H1 (cell line): ENCODE data around the gene CFAP58. TPM values are rescaled to one million over a fixed set of nuclear protein-coding genes. Genes with fewer than 3 reads are reported as not detected.

Experiments used
- CTCF ChIA-PET: fragments of 300-600 bp; sonication (Branson Sonifier 250); formaldehyde crosslinking; loops from one replicate; lab custom pipeline; 2021; ENCODE audit not compliant: partially characterized antibody; lab: Charles Lee
- POLR2A ChIA-PET: fragments of 300-600 bp; sonication (Branson Sonifier 250); formaldehyde crosslinking; loops from one replicate; lab custom pipeline; 2021; ENCODE audit warnings: inconsistent platforms; ENCODE audit not compliant: partially characterized antibody; lab: Charles Lee
- DNase-seq, 2 experiments: peaks; one replicate each; pipeline versions ENCODE4 v3.0.0 to v3.0.0-alpha.2; 2010 to 2022; ENCODE audit warnings: low spot score in 2 of 2, low read depth in 1 of 2, mixed read lengths in 1 of 2
- FAIRE-seq: peaks from 2 replicates; lab custom pipeline; 2011; peaks lifted over from hg19 to GRCh38; lab: Jason Lieb, UNC
- H2AFZ ChIP-seq: 2 replicates; pipeline ENCODE4 v1.8.1; 2012; ENCODE audit warnings: low read length, inconsistent platforms
- H2AK5ac ChIP-seq: 2 replicates; pipeline ENCODE4 v1.6.1; 2013; ENCODE audit warnings: low read depth, low read length
- H2BK120ac ChIP-seq: replicated peaks from 2 replicates; pipeline ENCODE3; 2013; ENCODE audit warnings: low read depth, low read length, inconsistent platforms
- H2BK12ac ChIP-seq: 2 replicates; pipeline ENCODE4 v1.6.1; 2013; ENCODE audit warnings: low read depth, low read length
- H2BK15ac ChIP-seq: 2 replicates; pipeline ENCODE4 v1.6.1; 2013; ENCODE audit warnings: low read length
- H2BK20ac ChIP-seq: 2 replicates; pipeline ENCODE4 v1.6.1; 2013; ENCODE audit warnings: low read length
- H2BK5ac ChIP-seq: 2 replicates; pipeline ENCODE4 v1.6.1; 2013; ENCODE audit warnings: low read depth, low read length
- H3K14ac ChIP-seq: 2 replicates; pipeline ENCODE4 v1.6.1; 2013; ENCODE audit warnings: inconsistent platforms; ENCODE audit not compliant: insufficient read length
- H3K18ac ChIP-seq: 2 replicates; pipeline ENCODE4 v1.6.1; 2013; ENCODE audit warnings: low read length; ENCODE audit errors: extremely low read depth
- H3K23ac ChIP-seq: 2 replicates; pipeline ENCODE4 v1.6.1; 2013; ENCODE audit warnings: inconsistent platforms; ENCODE audit not compliant: insufficient read length
- H3K23me2 ChIP-seq: 2 replicates; pipeline ENCODE4 v1.6.1; 2013; ENCODE audit warnings: low read depth, low read length
- H3K27ac ChIP-seq: 2 replicates; pipeline ENCODE4 v1.6.1; 2011; ENCODE audit warnings: low read depth, low read length, inconsistent platforms
- H3K27me3 ChIP-seq, 4 experiments: replicated peaks in 1 of 4; 1 replicate in 1 of 4; 2 replicates in 3 of 4; pipeline versions ENCODE4 v1.6.1 to v1.8.1; 2011 to 2013; ENCODE audit warnings: low read length in 3 of 4, mild to moderate bottlenecking in 3 of 4, inconsistent platforms in 2 of 4, mixed read lengths in 2 of 4, moderate library complexity in 1 of 4; ENCODE audit not compliant: control insufficient read depth in 3 of 4, insufficient read depth in 3 of 4; ENCODE audit errors: extremely low read depth in 1 of 4
- H3K36me3 ChIP-seq, 4 experiments: 2 replicates each; pipeline versions ENCODE4 v1.6.1 to v1.8.1; 2011 to 2013; ENCODE audit warnings: mild to moderate bottlenecking in 4 of 4, low read length in 3 of 4, moderate library complexity in 2 of 4, control low read depth in 1 of 4, inconsistent platforms in 1 of 4; ENCODE audit not compliant: insufficient read depth in 4 of 4, control insufficient read depth in 2 of 4
- H3K4ac ChIP-seq: replicated peaks from 2 replicates; pipeline ENCODE3; 2013; ENCODE audit warnings: low read length, low read depth, mixed read lengths, inconsistent platforms; ENCODE audit not compliant: insufficient read length
- H3K4me1 ChIP-seq, 4 experiments: replicated peaks in 1 of 4; 1 replicate in 1 of 4; 2 replicates in 3 of 4; pipeline versions ENCODE4 v1.6.1 to v1.8.1; 2011 to 2013; ENCODE audit warnings: low read length in 3 of 4, inconsistent platforms in 2 of 4, mixed read lengths in 1 of 4; ENCODE audit not compliant: insufficient read depth in 4 of 4, control insufficient read depth in 3 of 4
- H3K4me2 ChIP-seq, 2 experiments: 2 replicates each; pipeline versions ENCODE4 v1.6.1 to v1.8.1; 2011 to 2013; ENCODE audit warnings: low read depth in 2 of 2, low read length in 2 of 2, control low read depth in 1 of 2, inconsistent platforms in 1 of 2, mild to moderate bottlenecking in 1 of 2; ENCODE audit not compliant: insufficient read depth in 1 of 2
- H3K4me3 ChIP-seq, 4 experiments: fragments of 200-600, 300-600 bp in 1 of 4; sonication (generic), shearing (Covaris generic), sonication (Bioruptor Twin) in 1 of 4; 2 replicates each; pipeline versions ENCODE4 v1.5.1 to v1.8.1; 2011 to 2016; ENCODE audit warnings: low read length in 4 of 4, low read depth in 3 of 4, control low read depth in 2 of 4, inconsistent platforms in 2 of 4, mild to moderate bottlenecking in 2 of 4, mixed read lengths in 1 of 4, moderate library complexity in 1 of 4; ENCODE audit not compliant: insufficient read depth in 2 of 4; ENCODE audit errors: extremely low read depth in 1 of 4
- H3K56ac ChIP-seq: replicated peaks from 2 replicates; pipeline ENCODE3; 2013; ENCODE audit warnings: low read depth, mild to moderate bottlenecking, mixed read lengths, low read length, inconsistent platforms; ENCODE audit not compliant: insufficient read length
- H3K79me1 ChIP-seq: 2 replicates; pipeline ENCODE4 v1.6.1; 2013; ENCODE audit warnings: low read depth, low read length, control low read depth
- H3K79me2 ChIP-seq, 2 experiments: 2 replicates each; pipeline versions ENCODE4 v1.6.1 to v1.8.1; 2012 to 2013; ENCODE audit warnings: low read length in 2 of 2, mild to moderate bottlenecking in 2 of 2, inconsistent platforms in 1 of 2; ENCODE audit not compliant: insufficient read depth in 2 of 2, control insufficient read depth in 1 of 2
- H3K9ac ChIP-seq, 4 experiments: replicated peaks in 1 of 4; 1 replicate in 1 of 4; 2 replicates in 3 of 4; pipeline versions ENCODE4 v1.6.1 to v1.8.1; 2011 to 2013; ENCODE audit warnings: low read depth in 3 of 4, low read length in 3 of 4, control low read depth in 2 of 4, mild to moderate bottlenecking in 2 of 4, moderate library complexity in 2 of 4, inconsistent platforms in 1 of 4; ENCODE audit errors: extremely low read depth in 1 of 4
- H3K9me3 ChIP-seq, 2 experiments: 2 replicates each; pipeline versions ENCODE4 v1.6.1 to v1.8.1; 2012 to 2013; ENCODE audit warnings: mild to moderate bottlenecking in 2 of 2, moderate library complexity in 2 of 2, control low read depth in 1 of 2, inconsistent platforms in 1 of 2, low read depth in 1 of 2, low read length in 1 of 2, mixed read lengths in 1 of 2; ENCODE audit not compliant: insufficient read depth in 2 of 2
- H4K20me1 ChIP-seq, 2 experiments: replicated peaks in 1 of 2; 2 replicates each; pipeline versions ENCODE3 to v1.8.1; 2011 to 2013; ENCODE audit warnings: inconsistent platforms in 2 of 2, low read length in 2 of 2, mild to moderate bottlenecking in 1 of 2; ENCODE audit not compliant: insufficient read depth in 2 of 2, control insufficient read depth in 1 of 2
- H4K5ac ChIP-seq: 2 replicates; pipeline ENCODE4 v1.6.1; 2013; ENCODE audit warnings: low read length, low read depth, mixed read lengths, inconsistent platforms; ENCODE audit not compliant: insufficient read length
- H4K8ac ChIP-seq: 2 replicates; pipeline ENCODE4 v1.8.0; 2013; ENCODE audit warnings: mild to moderate bottlenecking, moderate library complexity, low read length, inconsistent platforms; ENCODE audit not compliant: insufficient read depth; ENCODE audit errors: extremely low read depth
- H4K91ac ChIP-seq: replicated peaks from 2 replicates; pipeline ENCODE3; 2013; ENCODE audit warnings: low read length, mixed read lengths, inconsistent platforms; ENCODE audit not compliant: insufficient read length
- CBX5 ChIP-seq: fragments of 300-800, 300-1000 bp; sonication (generic); IDR thresholded peaks from 2 replicates; pipeline ENCODE4 v1.7.1; 2016; ENCODE audit warnings: antibody characterized with exemption, low read length, low read depth
- CBX8 ChIP-seq: fragments of 300-800, 300-1000 bp; sonication (generic); IDR thresholded peaks from 2 replicates; pipeline ENCODE4 v1.7.1; 2016; ENCODE audit warnings: low read depth, low read length, borderline replicate concordance
- EZH2 ChIP-seq: fragments of 200-600 bp; sonication (generic); IDR thresholded peaks from 2 replicates; pipeline ENCODE4 v1.7.1; 2012; ENCODE audit warnings: low read depth, mild to moderate bottlenecking, moderate library complexity, low read length, inconsistent platforms; ENCODE audit not compliant: severe bottlenecking
- FOSL1 ChIP-seq: IDR thresholded peaks from 2 replicates; pipeline ENCODE4 v1.6.1; 2011; ENCODE audit warnings: mild to moderate bottlenecking, low read depth, low read length, moderate library complexity; ENCODE audit not compliant: insufficient read depth
- GTF2F1 ChIP-seq: IDR thresholded peaks from 2 replicates; pipeline ENCODE4 v1.6.1; 2012; ENCODE audit warnings: low read depth, low read length, improper control_type of control experiment, borderline replicate concordance
- HDAC2 ChIP-seq, 2 experiments: fragments of 300-600 bp in 1 of 2; sonication (generic) in 1 of 2; IDR thresholded peaks; 2 replicates each; pipeline ENCODE4 v1.6.1; 2011 to 2012; ENCODE audit warnings: low read depth in 2 of 2, low read length in 2 of 2, mild to moderate bottlenecking in 2 of 2, moderate library complexity in 2 of 2, borderline replicate concordance in 1 of 2, inconsistent platforms in 1 of 2
- KDM5A ChIP-seq: fragments of 200-600 bp; IDR thresholded peaks from 2 replicates; pipeline ENCODE4 v1.7.1; 2012; ENCODE audit warnings: mild to moderate bottlenecking, low read length, inconsistent platforms, mixed read lengths
- MAFK ChIP-seq: IDR thresholded peaks from 2 replicates; pipeline ENCODE4 v1.6.1; 2012; ENCODE audit warnings: low read depth, mild to moderate bottlenecking, improper control_type of control experiment, low read length
- POLR2A ChIP-seq, 2 experiments: IDR thresholded peaks; 1 replicate in 1 of 2; 2 replicates in 1 of 2; pipeline ENCODE4 v1.6.1; 2011; ENCODE audit warnings: low read depth in 2 of 2, low read length in 2 of 2, mild to moderate bottlenecking in 2 of 2; ENCODE audit errors: control extremely low read depth in 1 of 2
- RBBP5 ChIP-seq: IDR thresholded peaks from 2 replicates; pipeline ENCODE4 v1.7.1; 2012; ENCODE audit warnings: low read depth, mild to moderate bottlenecking, inconsistent platforms, low read length, moderate library complexity, borderline replicate concordance
- YY1 ChIP-seq: IDR thresholded peaks from 2 replicates; pipeline ENCODE4 v1.6.1; 2011; ENCODE audit warnings: low read depth, mild to moderate bottlenecking, low read length
- WGBS, 2 experiments: shearing (Covaris generic) in 1 of 2; methylation state at CpG; one replicate each; pipeline versions ENCODE4 v1.1.6 to v1.1.7; 2013 to 2015; ENCODE audit warnings: low lambda C conversion rate in 2 of 2, mixed read lengths in 2 of 2, inconsistent platforms in 1 of 2, low coverage in 1 of 2, missing lambda C conversion rate in 1 of 2; ENCODE audit not compliant: insufficient replicate concordance in 2 of 2, insufficient coverage in 1 of 2, insufficient read length in 1 of 2; ENCODE audit errors: extremely low coverage in 1 of 2, missing lambda C conversion rate in 1 of 2; 5-methylcytosine and 5-hydroxymethylcytosine counted together
- polyA plus RNA-seq, 7 experiments: library from polyadenylated mRNA; depleted of rRNA in 3 of 7; stranded (reverse) in 5 of 7; unstranded in 2 of 7; fragments of >200 nt in 5 of 7; fragments of 200-250 nt in 2 of 7; gene quantifications; 1 replicate in 5 of 7; 2 replicates in 1 of 7; 4 replicates in 1 of 7; pipeline versions ENCODE4 v1.2.1 to v1.2.3, GENCODE V29; 2011 to 2013; ENCODE audit warnings: missing spikeins in 2 of 7, mixed read lengths in 2 of 7
- total RNA-seq: library from RNA; stranded (reverse); fragmentation: NEBNext Ultra II Directional; extraction: Animal tissue kit (Norgen Biotek cat#: 25700); gene quantifications from 2 replicates; pipeline ENCODE4 v1.2.1, GENCODE V29; 2021

Gene CFAP58
- total and polyA plus RNA-seq, 2 of the 8 experiments (the other 6 are each of a cell fraction or from before 2014, with no cell fraction given) = 0.32 to 0.71 TPM

DNA sequence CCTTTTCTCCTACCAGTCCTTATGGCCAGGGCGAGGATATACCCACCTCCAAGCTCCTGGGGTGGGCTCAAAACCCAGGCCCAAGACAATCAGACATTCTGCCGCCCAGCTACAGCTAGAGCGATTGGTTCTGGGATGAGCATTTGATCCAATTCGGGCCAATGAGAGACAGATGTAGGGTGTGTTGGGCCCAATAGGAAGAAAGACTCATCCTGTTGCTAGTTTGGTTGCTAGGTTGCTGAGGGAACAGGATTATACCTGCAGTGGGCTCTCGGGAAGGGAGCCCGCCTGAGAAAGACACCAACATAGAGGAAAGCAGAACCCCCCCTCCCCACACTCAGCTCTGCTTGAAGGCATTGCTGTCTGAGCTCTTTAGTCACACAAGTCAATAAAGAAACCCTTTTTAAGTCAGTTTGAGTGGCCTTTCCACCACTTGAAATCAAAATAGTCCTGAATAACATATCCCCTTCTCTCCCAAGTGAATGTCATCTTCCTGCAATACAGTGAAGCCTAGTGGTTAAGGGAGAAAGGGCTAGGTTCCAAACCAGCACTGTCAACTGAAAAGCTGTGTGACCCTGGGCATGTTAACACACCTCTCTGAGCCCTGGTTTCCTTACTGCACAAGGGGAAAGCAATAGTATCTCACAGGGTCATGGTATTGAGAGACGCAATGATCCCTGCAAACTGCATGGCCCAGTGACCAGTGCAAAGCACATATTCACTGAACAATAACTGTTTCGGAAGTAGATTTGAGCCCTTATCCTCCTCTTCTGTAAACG lies 37.1 kb upstream of the CFAP58 start:
- no peak overlapping the region for H2BK120ac ChIP-seq
- no peak overlapping the region for H4K8ac ChIP-seq
- no peak overlapping the region for H4K5ac ChIP-seq
- H3K36me3 ChIP-seq = peaks cover 13 to 29% (median 25%) of the 10 kb centered on the region in 4 experiments
- H3K4me1 ChIP-seq = peaks cover 0 to 23% (median 17%) of the 10 kb centered on the region in 4 experiments; a peak in 6 of 7 replicates
- no peak overlapping the region for H4K91ac ChIP-seq
- no peak overlapping the region for H3K56ac ChIP-seq
- POLR2A ChIA-PET = interaction anchor here (0.8 to 5.1 kb wide), 3 partner anchors 10 to 22 kb away, joined by 3 to 23 read pairs (median 3); partner anchors contain the start of gene ITPRIP
- peaks cover 0 to 62% of the 10 kb centered on the region in 2 experiments; a peak in 2 of 4 replicates for H3K79me2 ChIP-seq
- no peak overlapping the region for H3K9ac ChIP-seq
- CTCF ChIA-PET = interaction anchor here (0.7 to 18.5 kb wide), 10 partner anchors 10 to 127 kb away, joined by 3 to 331 read pairs (median 4); partner anchors contain the start of genes CFAP58 and ITPRIP
- H3K14ac ChIP-seq = no peak overlapping the region
- H3K9me3 ChIP-seq = no peaks in the 10 kb centered on the region
- H4K20me1 ChIP-seq = peaks cover 7 to 24% of the 10 kb centered on the region in 2 experiments
- WGBS, 2 experiments = 91% methylated on average over 9 of the region's 9 CpGs; no CpG with 5 or more reads in 1 of the 2 experiments
- no peak overlapping the region for H2AK5ac ChIP-seq
- DNase-seq (no peak), FAIRE-seq (no peak)
- H3K23me2 ChIP-seq = no peaks in the 10 kb centered on the region
- no peak overlapping the region for H3K23ac ChIP-seq
- no peak overlapping the region for H3K4me3 ChIP-seq
- H3K27ac ChIP-seq = peak overlapping the region; percentile 13; the same call in 1 of the 2 replicates
- H2BK12ac ChIP-seq = no peak overlapping the region
- H3K4ac ChIP-seq = no peak overlapping the region
- H2BK5ac ChIP-seq = no peak overlapping the region
- no peaks in the 10 kb centered on the region for H3K27me3 ChIP-seq
- no peak overlapping the region for H2AFZ ChIP-seq
- H2BK20ac ChIP-seq = no peak overlapping the region
- peak overlapping the region; percentile 36; the same call in 1 of the 2 replicates for H2BK15ac ChIP-seq
- peaks cover 35% of the 10 kb centered on the region for H3K79me1 ChIP-seq
- no peak overlapping the region for H3K18ac ChIP-seq
- H3K4me2 ChIP-seq = 0 out of 4 replicates have a peak overlapping the region, but pooled peaks of 1 of the 2 experiments have one; percentile 27
- 0 out of 4 replicates have a peak, but pooled peaks of 1 of the 2 experiments have one; percentile 26 for TF ChIP-seq HDAC2 (IDR thresholded peaks at IDR 0.05; ENCODE audit: borderline replicate concordance in 1 of 2, low read depth in 2 of 2, low read length in 2 of 2)
- TF ChIP-seq GTF2F1 = no peak
- TF ChIP-seq FOSL1 = no peak
- no peak for TF ChIP-seq EZH2
- TF ChIP-seq YY1 = no peak
- no peak for TF ChIP-seq RBBP5
- no peak for TF ChIP-seq MAFK
- TF ChIP-seq CBX5 = no peak
- no peak for TF ChIP-seq POLR2A (IDR thresholded peaks at IDR 0.05; ENCODE audit: control extremely low read depth in 1 of 2, low read depth in 2 of 2, low read length in 2 of 2)
- no peak for TF ChIP-seq KDM5A
- TF ChIP-seq CBX8 = no peak
